K562 (cell line): Measurements from ENCODE around the gene CCDC69. TPM values are rescaled to one million over a fixed set of nuclear protein-coding genes. Genes with fewer than 3 reads are reported as not detected.

Experiments used
- ATF6 ChIP-seq: sonication (generic); formaldehyde crosslinking; IDR thresholded peaks from 2 replicates; pipeline ENCODE4 v1.4.0; 2020; ENCODE audit warnings: mild to moderate bottlenecking, missing genetic modification reagents
- BACH1 ChIP-seq: fragments of 200-800 bp; sonication (Bioruptor generic); IDR thresholded peaks from 2 replicates; pipeline ENCODE4 v1.6.1; 2016; ENCODE audit warnings: missing genetic modification characterization, missing compliant biosample characterization
- CAMTA2 ChIP-seq: fragments of 250-450 bp; sonication (Bioruptor Pico); conservative IDR thresholded peaks from 2 replicates; pipeline ENCODE4 v1.5.1; 2022
- CHD4 ChIP-seq: fragments of 200-600 bp; sonication (generic); IDR thresholded peaks from 3 replicates; pipeline ENCODE4 v1.6.1; 2012; ENCODE audit warnings: low read depth, mild to moderate bottlenecking, mixed read lengths, low read length, inconsistent platforms; ENCODE audit not compliant: insufficient read depth, insufficient replicate concordance, poor library complexity, severe bottlenecking
- GABPB1 ChIP-seq: sonication (generic); formaldehyde crosslinking; IDR thresholded peaks from 2 replicates; pipeline ENCODE4 v1.8.0; 2022; ENCODE audit warnings: mild to moderate bottlenecking, missing genetic modification reagents
- GATAD2B ChIP-seq: fragments of 450-650 bp; IDR thresholded peaks from 2 replicates; pipeline ENCODE4 v1.6.1; 2017; ENCODE audit warnings: mild to moderate bottlenecking, borderline replicate concordance
- HNRNPK ChIP-seq: fragments of 200-400 bp; formaldehyde crosslinking; IDR thresholded peaks from one replicate; pipeline ENCODE4 v1.6.1; 2018; ENCODE audit warnings: mild to moderate bottlenecking, low read depth, low read length; ENCODE audit not compliant: poor library complexity, severe bottlenecking
- KDM5B ChIP-seq: fragments of 200-600 bp; sonication (generic); IDR thresholded peaks from 2 replicates; pipeline ENCODE4 v1.6.1; 2012; ENCODE audit warnings: low read depth, mild to moderate bottlenecking, moderate library complexity, low read length, control low read depth, inconsistent platforms; ENCODE audit not compliant: insufficient replicate concordance
- KLF13 ChIP-seq: fragments of 450-650 bp; IDR thresholded peaks from 2 replicates; pipeline ENCODE4 v1.6.1; 2016; ENCODE audit warnings: missing genetic modification characterization, low read depth, mild to moderate bottlenecking, missing compliant biosample characterization, moderate library complexity, borderline replicate concordance
- MAX ChIP-seq: sonication (generic); formaldehyde crosslinking; IDR thresholded peaks from 2 replicates; pipeline ENCODE4 v1.9.0; 2022; ENCODE audit warnings: mild to moderate bottlenecking, missing genetic modification reagents
- PKNOX1 ChIP-seq: fragments of 450-650 bp; IDR thresholded peaks from 2 replicates; pipeline ENCODE4 v1.6.1; 2016
- POLR2A ChIP-seq: fragments of 450-650 bp; conservative IDR thresholded peaks from 2 replicates; pipeline ENCODE4 v1.6.1; 2016
- POLR2G ChIP-seq: fragments of 200-400 bp; formaldehyde crosslinking; IDR thresholded peaks from 2 replicates; pipeline ENCODE4 v1.6.1; 2017; ENCODE audit warnings: low read depth, mild to moderate bottlenecking, antibody characterized with exemption, low read length, moderate library complexity
- PRMT5 ChIP-seq: sonication (generic); formaldehyde crosslinking; IDR thresholded peaks from 2 replicates; pipeline ENCODE4 v1.5.0; 2020; ENCODE audit warnings: missing genetic modification reagents
- RAD21 ChIP-seq, 2 experiments: fragments of 250-450 bp in 1 of 2; fragments of 450-650 bp in 1 of 2; sonication (Bioruptor Pico) in 1 of 2; formaldehyde crosslinking in 1 of 2; IDR thresholded peaks in 1 of 2; conservative IDR thresholded peaks in 1 of 2; 2 replicates each; pipeline versions ENCODE4 v1.4.0 to v1.8.0; 2020 to 2022; ENCODE audit warnings: mild to moderate bottlenecking in 2 of 2, moderate library complexity in 1 of 2
- RNF219 ChIP-seq: fragments of 250-450 bp; sonication (Bioruptor Pico); IDR thresholded peaks from 2 replicates; pipeline ENCODE4 v1.5.0; 2022; ENCODE audit warnings: mild to moderate bottlenecking
- SETDB1 ChIP-seq: IDR thresholded peaks from one replicate; pipeline ENCODE4 v1.6.1; 2012; ENCODE audit warnings: low read length, control low read depth, inconsistent platforms
- SIN3A ChIP-seq, 2 experiments: fragments of 150-350 bp in 1 of 2; IDR thresholded peaks; 2 replicates each; pipeline ENCODE4 v1.6.1; 2011 to 2016; ENCODE audit warnings: borderline replicate concordance in 2 of 2, low read depth in 2 of 2, low read length in 2 of 2, mild to moderate bottlenecking in 2 of 2, moderate library complexity in 2 of 2; ENCODE audit not compliant: control insufficient read depth in 1 of 2
- SP1 ChIP-seq: sonication (generic); formaldehyde crosslinking; IDR thresholded peaks from 2 replicates; pipeline ENCODE4 v1.8.1; 2022; ENCODE audit warnings: mild to moderate bottlenecking, missing genetic modification reagents
- SRSF7 ChIP-seq: fragments of 200-400 bp; formaldehyde crosslinking; optimal IDR thresholded peaks from 2 replicates; pipeline ENCODE3; 2017; ENCODE audit warnings: mild to moderate bottlenecking, low read depth, low read length
- WHSC1 ChIP-seq: IDR thresholded peaks from one replicate; pipeline ENCODE4 v1.6.1; 2012; ENCODE audit warnings: low read length, control low read depth, inconsistent platforms
- ZBTB8A ChIP-seq: fragments of 450-650 bp; IDR thresholded peaks from 2 replicates; pipeline ENCODE4 v1.6.1; 2018; ENCODE audit warnings: mild to moderate bottlenecking, moderate library complexity; ENCODE audit not compliant: partially characterized antibody
- polyA plus RNA-seq, 8 experiments: library from polyadenylated mRNA; depleted of rRNA in 4 of 8; stranded (reverse) in 5 of 8; unstranded in 3 of 8; fragments of >200 nt; fragmentation: Nextera tagmentation in 2 of 8; fragmentation: Illumina TruSeq in 1 of 8; extraction: Ambion mirVana in 2 of 8; extraction: Trizol in 1 of 8; gene quantifications; 2 replicates each; pipeline versions ENCODE4 v1.2.1 to v1.2.3, GENCODE V29; 2011 to 2014; ENCODE audit warnings: inconsistent platforms in 1 of 8, missing spikeins in 1 of 8
- total RNA-seq, 7 experiments: library from RNA; depleted of rRNA in 6 of 7; stranded (reverse); fragments of >200 nt in 6 of 7; fragmentation: Illumina TruSeq in 2 of 7; extraction: Trizol in 2 of 7; gene quantifications; 2 replicates each; pipeline versions ENCODE4 v1.2.1 to v1.2.3, GENCODE V29; 2011 to 2021; ENCODE audit warnings: low replicate concordance in 1 of 7

CCDC69 gene
- total and polyA plus RNA-seq, 9 of the 15 experiments (the other 6 are each of a cell fraction or from before 2014, with no cell fraction given): 0.65 to 12.2 (median 7.6) TPM

- TF ChIP-seq POLR2G (peak; percentile 72), PRMT5 (CRISPR knock-in tag) (no peak), CHD4 (no peak), POLR2A (peak; percentile 27), ZBTB8A (no peak), SIN3A (IDR thresholded peaks at IDR 0.05; ENCODE audit: borderline replicate concordance in 2 of 2, control insufficient read depth in 1 of 2, low read depth in 2 of 2, low read length in 2 of 2) (peak; percentile 19 to 33; a peak in 1 of 4 replicates), GABPB1 (CRISPR knock-in tag) (no peak), GATAD2B (no peak), SP1 (peak; percentile 88), WHSC1 (no peak), HNRNPK (no peak), KDM5B (peak; percentile 48), BACH1 (no peak), CAMTA2 (CRISPR knock-in tag) (no peak), SRSF7 (no peak), SETDB1 (peak; percentile 52), RAD21 (CRISPR knock-in tag; conservative IDR thresholded peaks at IDR 0.05 in 1 of 2, IDR thresholded peaks at IDR 0.05 in 1 of 2) (no peak), KLF13 (no peak), ATF6 (CRISPR knock-in tag) (no peak), PKNOX1 (peak; percentile 86), RNF219 (no peak), MAX (peak; percentile 83)
These were observed 29.1 kb upstream of the CCDC69 start, which contains the start of gene GM2A (continued) for GRCh38 chr5:151252762-151253604.
